Muscle layer of duodenum (tissue), 2 donors: ENCODE measurements around the gene LOXHD1.

Experiments
- H3K27ac ChIP-seq: one replicate; pipeline ENCODE4 v1.7.0; 2013; ENCODE audit warnings: mild to moderate bottlenecking, low read length
- H3K27me3 ChIP-seq: one replicate; pipeline ENCODE4 v1.7.0; 2013; ENCODE audit warnings: low read depth, mild to moderate bottlenecking, control low read depth, low read length
- H3K36me3 ChIP-seq, 2 donors: one replicate each; pipeline ENCODE4 v1.7.0; 2013; ENCODE audit warnings: low read length in 2 of 2, control low read depth in 1 of 2, mild to moderate bottlenecking in 1 of 2; ENCODE audit not compliant: insufficient read depth in 2 of 2, control insufficient read depth in 1 of 2
- H3K4me1 ChIP-seq, 2 donors: one replicate each; pipeline ENCODE4 v1.7.0; 2013; ENCODE audit warnings: low read length in 2 of 2, mild to moderate bottlenecking in 2 of 2, control low read depth in 1 of 2, moderate library complexity in 1 of 2; ENCODE audit not compliant: insufficient read depth in 2 of 2, control insufficient read depth in 1 of 2
- H3K4me3 ChIP-seq, 2 donors: one replicate each; pipeline ENCODE4 v1.7.0; 2013; ENCODE audit warnings: low read length in 2 of 2, low read depth in 1 of 2, mild to moderate bottlenecking in 1 of 2
- H3K9me3 ChIP-seq, 2 donors: one replicate each; pipeline ENCODE4 v1.7.0; 2013; ENCODE audit warnings: low read length in 2 of 2, control low read depth in 1 of 2, mild to moderate bottlenecking in 1 of 2; ENCODE audit not compliant: control insufficient read depth in 1 of 2
- donor health status: healthy.

LOXHD1 gene

DNA sequence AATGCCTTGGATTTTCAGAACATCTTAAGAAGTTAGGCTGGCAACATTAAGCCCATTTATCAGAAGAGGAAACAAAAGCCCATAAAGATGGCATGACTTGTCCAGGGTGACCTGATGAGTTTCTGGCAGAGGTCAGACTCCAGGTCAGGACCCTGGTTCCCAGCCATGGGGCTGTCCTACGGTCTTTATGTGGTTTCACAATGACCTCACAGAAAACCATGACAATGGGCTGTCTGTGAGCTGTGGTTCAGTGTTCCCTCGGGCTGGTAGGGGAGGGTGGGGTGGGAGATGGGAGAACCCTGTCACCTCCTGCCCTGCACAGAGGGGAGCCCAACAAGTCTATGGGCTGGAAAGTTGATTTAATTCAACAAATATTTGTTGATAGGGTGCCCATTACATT lies 101.8 kb downstream of the LOXHD1 start:
- Histone ChIP-seq H3K36me3 (no peaks in the 10 kb centered on the region), H3K27me3 (no peaks in the 10 kb centered on the region), H3K27ac (no peak overlapping the region), H3K4me1 (no peaks in the 10 kb centered on the region), H3K4me3 (no peak overlapping the region), H3K9me3 (no peaks in the 10 kb centered on the region)

DNA sequence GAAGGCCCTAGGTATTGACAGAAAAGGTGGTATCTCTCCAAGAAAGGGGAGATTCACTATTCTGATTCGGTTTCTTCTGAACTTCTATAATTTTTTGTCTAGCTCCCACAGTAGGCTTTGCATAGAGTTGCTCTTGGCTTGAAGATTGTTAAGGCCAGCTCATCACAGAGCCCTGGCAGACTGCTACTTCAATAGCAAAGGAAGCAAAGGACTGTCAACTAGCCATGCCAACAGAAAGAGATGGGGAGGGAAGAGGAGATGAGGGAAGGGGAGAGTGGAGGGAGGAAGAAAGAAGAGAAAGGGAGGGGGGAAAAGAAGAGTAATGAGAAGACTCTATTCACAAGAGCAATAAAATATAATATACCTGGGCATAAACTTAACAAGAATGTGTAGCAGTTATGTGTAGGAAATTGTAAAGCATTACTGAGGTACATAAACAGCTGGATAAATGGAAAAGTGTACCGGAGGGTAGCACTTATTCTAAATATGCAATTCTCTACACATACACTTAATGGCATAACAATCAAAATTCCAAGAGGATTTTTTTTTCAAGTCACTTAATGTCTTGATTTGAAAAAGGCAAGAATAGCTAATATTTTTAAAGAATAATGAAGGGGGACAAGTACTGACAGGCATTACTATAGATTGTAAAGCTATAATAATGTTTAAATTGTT lies 102.5 kb downstream of the LOXHD1 start:
- Histone ChIP-seq H3K27ac (no peak overlapping the region), H3K4me3 (no peak overlapping the region), H3K27me3 (no peaks in the 10 kb centered on the region), H3K4me1 (no peaks in the 10 kb centered on the region), H3K9me3 (no peaks in the 10 kb centered on the region), H3K36me3 (no peaks in the 10 kb centered on the region)

DNA sequence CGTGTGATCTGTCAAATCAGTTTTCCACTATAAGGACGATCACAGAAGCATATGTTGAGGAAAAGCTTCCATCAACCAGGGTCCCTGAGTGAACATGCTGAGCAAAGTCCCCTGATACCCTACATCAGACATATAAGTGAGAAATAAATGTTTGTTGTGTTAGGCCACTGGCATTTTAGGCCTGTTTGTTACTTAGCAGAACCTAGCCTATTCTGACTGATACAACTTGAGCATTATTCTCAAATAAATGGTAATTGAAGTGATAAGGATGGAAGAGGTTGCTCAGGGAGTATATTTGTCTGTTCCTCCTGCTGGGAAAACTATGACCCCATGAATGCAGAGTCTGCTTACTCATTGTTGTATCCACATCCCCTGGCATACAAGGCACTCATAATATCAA lies 106.4 kb downstream of the LOXHD1 start:
- peaks cover 0 to 5% of the 10 kb centered on the region in 2 donors for H3K4me1 ChIP-seq
- no peaks in the 10 kb centered on the region for H3K36me3 ChIP-seq
- H3K27ac ChIP-seq = no peak overlapping the region
- no peaks in the 10 kb centered on the region for H3K9me3 ChIP-seq
- no peak overlapping the region for H3K4me3 ChIP-seq
- no peaks in the 10 kb centered on the region for H3K27me3 ChIP-seq

DNA sequence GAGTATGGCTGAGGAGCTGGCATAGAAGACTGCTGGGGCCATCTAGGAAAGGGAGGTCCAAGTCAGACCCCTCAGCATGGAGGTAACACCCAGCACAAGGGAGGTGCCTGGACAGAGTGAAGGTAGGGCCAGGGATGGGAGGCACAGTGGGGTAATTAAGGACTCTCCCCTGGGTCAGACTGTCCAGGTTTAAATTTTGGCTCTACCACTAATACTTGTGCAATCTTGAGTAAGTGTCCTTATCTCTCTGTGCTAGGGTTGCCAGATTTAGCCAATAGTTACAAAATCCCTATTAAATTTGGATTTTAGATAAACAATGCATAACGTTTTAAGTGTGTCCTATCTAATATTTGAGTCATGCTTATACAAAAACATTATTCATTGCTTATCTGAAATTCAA lies 109.5 kb downstream of the LOXHD1 start:
- no peaks in the 10 kb centered on the region for H3K27me3 ChIP-seq
- H3K4me3 ChIP-seq = no peak overlapping the region
- H3K27ac ChIP-seq = no peak overlapping the region
- H3K9me3 ChIP-seq = no peaks in the 10 kb centered on the region
- H3K4me1 ChIP-seq = peaks cover 0 to 5% of the 10 kb centered on the region in 2 donors
- H3K36me3 ChIP-seq = no peaks in the 10 kb centered on the region

DNA sequence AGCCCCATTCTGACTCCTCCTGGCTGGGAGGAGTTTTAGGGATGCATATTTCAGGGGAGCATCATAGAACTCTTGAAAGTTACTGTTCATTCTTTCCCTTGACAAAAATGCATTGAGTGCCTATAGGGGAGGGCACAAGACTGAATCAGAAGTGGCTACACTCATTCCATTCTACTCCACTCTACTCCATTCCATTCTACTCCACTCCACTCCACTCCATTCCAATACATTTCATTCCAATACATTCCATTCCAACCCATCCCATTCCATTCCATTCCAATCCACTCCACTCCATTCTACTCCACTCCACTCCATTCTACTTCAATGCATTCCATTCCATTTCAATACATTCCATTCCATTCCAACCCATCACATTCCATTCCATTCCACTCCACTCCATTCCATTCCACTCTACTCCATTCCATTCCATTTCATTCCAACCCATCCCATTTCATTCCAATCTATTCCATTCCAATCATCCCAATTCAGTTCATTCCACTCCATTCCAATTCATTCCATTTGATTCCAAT lies 110.8 kb downstream of the LOXHD1 start:
- Histone ChIP-seq H3K4me1 (peaks cover 0 to 5% of the 10 kb centered on the region in 2 donors), H3K27ac (no peak overlapping the region), H3K9me3 (no peaks in the 10 kb centered on the region), H3K4me3 (no peak overlapping the region), H3K27me3 (no peaks in the 10 kb centered on the region), H3K36me3 (no peaks in the 10 kb centered on the region)

DNA sequence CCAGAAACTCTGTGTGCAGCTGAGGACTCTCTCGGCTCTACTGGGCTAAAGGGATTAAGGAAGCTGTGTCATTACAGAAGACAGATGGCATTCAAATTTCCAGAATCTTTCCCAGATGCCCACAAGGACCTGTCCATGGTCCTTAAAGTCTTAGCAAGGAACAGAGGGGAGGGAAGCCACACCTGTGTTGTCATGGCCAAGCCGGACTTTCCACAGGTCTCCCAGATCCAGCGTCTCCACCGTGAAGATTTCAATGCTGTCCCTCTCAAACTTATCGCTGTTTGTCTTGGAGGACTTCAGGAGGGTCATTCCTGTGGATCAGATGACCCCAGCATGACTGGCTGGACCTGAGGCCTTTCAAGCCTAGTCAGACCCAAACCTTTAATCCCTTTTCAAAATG lies 114.5 kb downstream of the LOXHD1 start:
- H3K27ac ChIP-seq = no peak overlapping the region
- H3K4me1 ChIP-seq = no peaks in the 10 kb centered on the region
- no peaks in the 10 kb centered on the region for H3K36me3 ChIP-seq
- no peaks in the 10 kb centered on the region for H3K9me3 ChIP-seq
- no peaks in the 10 kb centered on the region for H3K27me3 ChIP-seq
- H3K4me3 ChIP-seq = no peak overlapping the region

DNA sequence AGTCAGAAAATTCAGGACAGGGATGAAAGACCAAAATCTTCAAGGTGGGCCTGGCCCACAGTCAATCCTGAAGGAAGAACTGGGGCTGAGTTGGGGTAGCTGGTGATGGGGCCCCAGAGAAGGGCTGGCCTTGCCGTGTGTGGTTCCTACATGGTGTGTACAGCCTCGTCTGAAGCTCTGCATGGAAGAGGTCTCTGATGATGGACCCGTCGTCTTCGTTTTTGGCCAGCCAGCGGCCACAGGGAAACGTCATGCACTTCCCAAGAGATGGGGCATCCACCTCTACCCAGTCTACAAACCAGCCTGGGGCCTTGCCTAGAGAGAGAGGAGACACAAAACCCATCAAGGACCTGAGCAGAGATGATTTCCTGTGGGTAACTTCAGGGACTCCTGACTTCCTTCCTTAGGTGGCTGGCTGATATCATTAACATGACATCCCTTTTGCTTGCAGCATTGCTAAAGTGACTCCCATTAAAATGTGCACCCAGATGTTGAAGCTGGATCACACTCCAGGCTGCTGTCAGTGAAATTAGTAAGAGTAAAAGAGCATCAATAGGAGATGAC lies 115.3 kb downstream of the LOXHD1 start:
- Histone ChIP-seq H3K27me3 (no peaks in the 10 kb centered on the region), H3K4me1 (no peaks in the 10 kb centered on the region), H3K36me3 (no peaks in the 10 kb centered on the region), H3K4me3 (no peak overlapping the region), H3K27ac (no peak overlapping the region), H3K9me3 (no peaks in the 10 kb centered on the region)

DNA sequence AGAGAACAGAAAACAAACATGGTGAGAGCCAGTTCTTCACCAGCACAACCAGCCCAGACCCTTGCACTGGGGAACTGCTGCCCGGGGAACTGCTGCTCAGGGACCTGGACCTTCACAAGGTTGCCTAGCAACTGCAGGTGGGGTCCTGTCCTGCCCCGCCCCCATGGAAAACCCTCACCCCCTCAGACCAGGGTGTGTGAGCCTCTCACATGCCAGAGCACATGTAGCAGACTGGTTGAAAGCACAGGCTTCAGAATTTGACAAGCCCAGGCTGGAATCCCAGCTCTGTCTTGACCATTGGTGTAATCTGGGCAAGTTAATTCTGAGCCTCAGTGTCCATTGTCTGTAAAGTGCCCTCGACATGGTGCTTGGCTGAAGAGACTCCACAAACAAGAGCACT lies 118.6 kb downstream of the LOXHD1 start:
- no peaks in the 10 kb centered on the region for H3K9me3 ChIP-seq
- H3K4me3 ChIP-seq = no peak overlapping the region
- no peaks in the 10 kb centered on the region for H3K36me3 ChIP-seq
- H3K27ac ChIP-seq = no peak overlapping the region
- no peaks in the 10 kb centered on the region for H3K4me1 ChIP-seq
- no peaks in the 10 kb centered on the region for H3K27me3 ChIP-seq

DNA sequence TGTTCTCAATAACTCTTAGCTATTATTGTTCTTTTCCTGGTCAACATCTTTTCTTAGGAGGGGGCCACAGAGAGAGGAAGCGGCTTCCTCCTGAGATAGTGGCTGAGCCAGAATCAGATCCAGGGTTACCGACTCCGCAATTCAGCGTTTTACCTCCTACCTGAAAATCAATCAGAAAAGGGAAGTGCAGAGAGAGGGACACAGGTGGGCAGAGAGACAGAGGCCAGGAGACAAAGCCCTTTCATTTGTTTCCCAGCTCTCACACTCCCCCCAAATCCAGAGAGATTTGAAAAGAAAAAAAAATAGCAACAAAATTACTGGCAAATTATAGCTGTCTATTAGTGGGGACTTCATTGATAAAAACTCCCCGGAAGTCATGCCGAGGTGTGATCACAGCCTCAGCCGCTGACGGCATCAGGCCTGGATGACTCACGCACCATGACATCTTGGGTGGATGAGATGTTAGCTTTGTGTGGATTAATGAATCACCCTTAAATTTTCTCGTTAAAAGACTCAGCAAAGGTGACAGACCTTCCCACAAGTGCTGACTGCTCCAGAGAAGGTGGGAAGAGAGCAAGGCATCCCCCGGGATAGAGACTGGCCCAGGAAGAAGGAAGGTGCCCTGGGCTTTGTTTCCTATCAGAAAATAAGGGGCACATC lies 120.7 kb downstream of the LOXHD1 start:
- H3K4me3 ChIP-seq = no peak overlapping the region
- H3K9me3 ChIP-seq = no peaks in the 10 kb centered on the region
- H3K27me3 ChIP-seq = no peaks in the 10 kb centered on the region
- H3K36me3 ChIP-seq = no peaks in the 10 kb centered on the region
- no peaks in the 10 kb centered on the region for H3K4me1 ChIP-seq
- H3K27ac ChIP-seq = no peak overlapping the region

DNA sequence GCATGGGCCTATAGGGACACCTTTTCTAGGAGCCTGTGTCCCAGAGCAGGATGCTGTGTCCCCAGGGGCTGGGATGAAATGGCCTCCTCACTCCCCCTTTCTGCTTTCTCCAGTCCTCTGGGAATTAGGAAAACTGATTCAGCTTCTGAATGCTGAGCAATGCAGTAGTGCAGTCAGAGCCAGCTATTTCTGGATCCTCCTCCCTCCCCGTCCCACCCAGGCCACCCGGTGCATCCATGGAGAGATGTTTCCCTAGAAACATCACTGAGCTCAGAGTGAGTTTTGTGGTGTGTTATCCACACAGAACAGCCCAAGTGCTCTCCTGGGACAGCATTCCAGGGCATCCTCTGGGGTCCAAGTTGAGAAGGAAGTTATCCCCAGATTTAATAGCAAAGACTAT lies 125.5 kb downstream of the LOXHD1 start:
- H3K27ac ChIP-seq = no peak overlapping the region
- no peaks in the 10 kb centered on the region for H3K27me3 ChIP-seq
- no peaks in the 10 kb centered on the region for H3K9me3 ChIP-seq
- H3K36me3 ChIP-seq = no peaks in the 10 kb centered on the region
- H3K4me1 ChIP-seq = no peaks in the 10 kb centered on the region
- no peak overlapping the region for H3K4me3 ChIP-seq

DNA sequence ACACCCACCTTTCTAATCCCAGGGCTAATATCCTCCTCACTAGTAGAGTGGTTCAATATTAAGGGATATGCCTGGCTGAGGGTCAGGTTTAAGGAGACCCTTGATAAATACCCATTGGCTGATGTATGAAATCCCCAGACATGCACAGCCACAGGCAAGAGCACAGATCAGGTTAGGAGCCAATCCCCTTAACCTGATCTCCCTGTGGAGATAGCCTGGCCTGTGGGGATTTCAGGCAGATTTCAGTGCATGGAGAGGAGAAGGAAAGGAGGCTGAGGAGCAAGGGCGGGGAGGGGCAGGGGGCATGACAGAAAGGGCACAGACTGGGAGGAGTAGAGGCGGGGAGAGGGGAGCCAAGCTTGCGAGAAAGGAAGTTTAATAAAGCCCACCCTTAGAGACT lies 129.0 kb downstream of the LOXHD1 start:
- Histone ChIP-seq H3K4me3 (no peak overlapping the region), H3K27ac (no peak overlapping the region), H3K9me3 (no peaks in the 10 kb centered on the region), H3K36me3 (no peaks in the 10 kb centered on the region), H3K27me3 (no peaks in the 10 kb centered on the region), H3K4me1 (no peaks in the 10 kb centered on the region)
